B cell (primary cell): ENCODE measurements around the gene CCDC85B. TPM values are rescaled to one million over a fixed set of nuclear protein-coding genes. Genes with fewer than 3 reads are reported as not detected.
A peak's percentile ranks its signal among the peaks of the same experiment; 100 is the strongest.

Experiments used
- ATAC-seq: fragments of 200-7000 bp; cut with Tn5 transposase; one replicate; pipeline ENCODE4 v1.10.0; 2021; ENCODE audit warnings: low read depth, mild to moderate bottlenecking, moderate number of reproducible peaks, moderate library complexity
- CTCF ChIA-PET: fragments of 350-600 bp; sonication (Branson Sonifier 250); formaldehyde crosslinking; loops from one replicate; lab custom pipeline; 2021; ENCODE audit warnings: antibody characterized with exemption, inconsistent platforms; lab: Charles Lee
- POLR2A ChIA-PET: fragments of 350-600 bp; sonication (Branson Sonifier 250); formaldehyde crosslinking; loops from one replicate; lab custom pipeline; 2021; ENCODE audit warnings: antibody characterized with exemption; lab: Charles Lee
- DNase-seq: peaks from one replicate; pipeline ENCODE4 v3.0.0; 2013
- H2AFZ ChIP-seq: 2 replicates; pipeline ENCODE4 v1.6.1; 2012; ENCODE audit warnings: mild to moderate bottlenecking, low read depth, low read length; ENCODE audit not compliant: insufficient read depth, poor library complexity, severe bottlenecking
- H3K27ac ChIP-seq, 2 donors: 1 replicate in 1 of 2; 2 replicates in 1 of 2; pipeline ENCODE4 v1.5.1; 2012 to 2013; ENCODE audit warnings: low read length in 2 of 2, mild to moderate bottlenecking in 2 of 2, moderate library complexity in 1 of 2
- H3K27me3 ChIP-seq, 4 experiments: fragments of 200-600 bp in 1 of 4; sonication (generic) in 1 of 4; replicated peaks in 1 of 4; 1 replicate in 2 of 4; 2 replicates in 2 of 4; pipeline versions ENCODE4 v1.6.1 to v1.7.0; 2013 to 2016; ENCODE audit warnings: low read length in 3 of 4, mild to moderate bottlenecking in 2 of 4, mixed read lengths in 1 of 4, moderate library complexity in 1 of 4; ENCODE audit not compliant: insufficient read depth in 4 of 4, control insufficient read depth in 3 of 4; ENCODE audit errors: control extremely low read depth in 1 of 4
- H3K36me3 ChIP-seq, 2 experiments: replicated peaks in 1 of 2; 1 replicate in 1 of 2; 2 replicates in 1 of 2; pipeline versions ENCODE4 v1.6.1 to v1.7.1; 2013; ENCODE audit warnings: low read length in 1 of 2; ENCODE audit not compliant: insufficient read depth in 2 of 2, control insufficient read depth in 1 of 2; ENCODE audit errors: control extremely low read depth in 1 of 2, extremely low read depth in 1 of 2
- H3K4me1 ChIP-seq, 2 donors: fragments of 200-600 bp in 1 of 2; sonication (generic) in 1 of 2; 1 replicate in 1 of 2; 2 replicates in 1 of 2; pipeline versions ENCODE4 v1.5.1 to v1.6.1; 2013 to 2017; ENCODE audit warnings: low read length in 2 of 2; ENCODE audit not compliant: control insufficient read depth in 2 of 2, insufficient read depth in 2 of 2
- H3K4me2 ChIP-seq: replicated peaks from 2 replicates; pipeline ENCODE3; 2012; ENCODE audit warnings: mild to moderate bottlenecking, low read depth, low read length; ENCODE audit not compliant: poor library complexity, severe bottlenecking
- H3K4me3 ChIP-seq, 5 experiments: fragments of 200-600 bp in 1 of 5; sonication (generic) in 1 of 5; 1 replicate in 3 of 5; 2 replicates in 2 of 5; pipeline versions ENCODE4 v1.5.1 to v1.7.0; 2011 to 2016; ENCODE audit warnings: low read length in 4 of 5, mild to moderate bottlenecking in 4 of 5, low read depth in 2 of 5, control low read depth in 1 of 5, moderate library complexity in 1 of 5; ENCODE audit not compliant: insufficient read depth in 1 of 5; ENCODE audit errors: control extremely low read depth in 1 of 5, extremely low read depth in 1 of 5
- H3K79me2 ChIP-seq: fragments of 200-600 bp; sonication (generic); one replicate; pipeline ENCODE4 v1.6.0; 2016; ENCODE audit warnings: low read length; ENCODE audit not compliant: control insufficient read depth, insufficient read depth
- H3K9ac ChIP-seq: fragments of 200-600 bp; sonication (generic); 2 replicates; pipeline ENCODE4 v1.6.1; 2017; ENCODE audit warnings: mild to moderate bottlenecking, low read length, moderate library complexity
- H3K9me3 ChIP-seq, 3 donors: one replicate each; pipeline versions ENCODE4 v1.6.1 to v1.7.1; 2013; ENCODE audit warnings: low read length in 2 of 3; ENCODE audit not compliant: control insufficient read depth in 2 of 3, insufficient read depth in 1 of 3; ENCODE audit errors: control extremely low read depth in 1 of 3
- H4K20me1 ChIP-seq: 2 replicates; pipeline ENCODE4 v1.6.0; 2012; ENCODE audit warnings: mild to moderate bottlenecking, low read length; ENCODE audit not compliant: insufficient read depth, control insufficient read depth, poor library complexity, severe bottlenecking
- H3K27ac Mint-ChIP-seq: one replicate; pipeline ENCODE4 v1.8.0; 2021; ENCODE audit warnings: mixed read lengths
- H3K27me3 Mint-ChIP-seq: one replicate; pipeline ENCODE4 v1.8.0; 2021; ENCODE audit warnings: mixed read lengths
- H3K4me1 Mint-ChIP-seq: one replicate; pipeline ENCODE4 v1.8.0; 2021; ENCODE audit warnings: mixed read lengths
- H3K4me3 Mint-ChIP-seq: one replicate; pipeline ENCODE4 v1.8.0; 2021; ENCODE audit warnings: mixed read lengths
- H3K9me3 Mint-ChIP-seq: one replicate; pipeline ENCODE4 v1.8.0; 2022; ENCODE audit warnings: mixed read lengths; ENCODE audit not compliant: insufficient read depth
- CTCF ChIP-seq: fragments of 200-600 bp; IDR thresholded peaks from one replicate; pipeline ENCODE4 v1.8.0; 2022; ENCODE audit warnings: antibody characterized with exemption, mild to moderate bottlenecking
- EZH2 ChIP-seq: IDR thresholded peaks from 2 replicates; pipeline ENCODE4 v1.6.1; 2012; ENCODE audit warnings: borderline replicate concordance, low read depth, mild to moderate bottlenecking, moderate library complexity, low read length; ENCODE audit not compliant: insufficient read depth, poor library complexity, severe bottlenecking
- WGBS: methylation state at CpG from one replicate; pipeline ENCODE4 v1.1.5; 2013; ENCODE audit warnings: missing lambda C conversion rate; ENCODE audit not compliant: insufficient coverage; 5-methylcytosine and 5-hydroxymethylcytosine counted together
- intact Hi-C: fragments of 100-400 bp; cut with micrococcal nuclease; formaldehyde crosslinking; loops from one replicate; pipeline ENCODE4 v1.10.0; 2022
- polyA plus RNA-seq: library from polyadenylated mRNA; depleted of rRNA; stranded (reverse); fragments of >200 nt; gene quantifications from 2 replicates; pipeline ENCODE4 v1.2.3, GENCODE V29; 2012
- total RNA-seq, 2 donors: library from RNA; stranded (reverse); fragments of 120-200 nt in 1 of 2; gene quantifications; 1 replicate in 1 of 2; 2 replicates in 1 of 2; pipeline versions ENCODE4 v1.2.3 to v1.2.4, GENCODE V29; 2013 to 2022

CCDC85B gene
- total and polyA plus RNA-seq, 2 donors (not counting 1 experiment from before 2014, with no cell fraction given), result 18.2 to 39.5 TPM

GRCh38 chr11:65892661-65893317 is 2.3 kb downstream of the CCDC85B start:
- H3K4me2 ChIP-seq, result peak overlapping the region; percentile 99
- Mint-ChIP-seq H3K9me3 (no peaks in the 10 kb centered on the region), H3K27me3 (no peaks in the 10 kb centered on the region), H3K4me1 (peaks cover 51% of the 10 kb centered on the region), H3K27ac (peak overlapping the region; percentile 98), H3K4me3 (peak overlapping the region; percentile 98)
- H3K27ac ChIP-seq, result peak overlapping the region in 1 of 2 donors; percentile 85
- H3K4me3 ChIP-seq, result peak overlapping the region in 1 of 5 experiments; percentile 49
- H3K4me1 ChIP-seq, result peaks cover 47 to 56% of the 10 kb centered on the region in 2 donors
- H3K9ac ChIP-seq, result peak overlapping the region; percentile 54
- ATAC-seq (no peak), DNase-seq (peak; percentile 28)
- H2AFZ ChIP-seq, result no peak overlapping the region
- intact Hi-C loops, result no loop called here
- ChIA-PET CTCF (interaction anchor here (0.8 to 15.5 kb wide), 3 partner anchors 8 to 38 kb away, joined by 4 to 244 read pairs (median 44); partner anchors contain the start of genes CFL1 and MUS81), POLR2A (interaction anchor here (0.7 to 6.2 kb wide), 5 partner anchors 25 to 1623 kb away, joined by 3 to 65 read pairs (median 4); partner anchors contain the start of genes C11orf68, CFL1 and MUS81)
- WGBS, result 68% methylated on average over 9 of the region's 10 CpGs
- H3K36me3 ChIP-seq, result no peaks in the 10 kb centered on the region
- TF ChIP-seq CTCF (no peak), EZH2 (no peak)
- peaks cover 21% of the 10 kb centered on the region for H4K20me1 ChIP-seq
- peaks cover 21% of the 10 kb centered on the region for H3K79me2 ChIP-seq
- H3K27me3 ChIP-seq, result no peaks in the 10 kb centered on the region
- H3K9me3 ChIP-seq, result no peaks in the 10 kb centered on the region
